SKM-1 (cell line): ENCODE measurements around the gene PARN.

Source experiments
- DNase-seq: peaks from one replicate; lab custom pipeline; 2025; ENCODE audit not compliant: unreplicated experiment; lab: John Stamatoyannopoulos, UW

Gene PARN

GRCh38 chr16:14531101-14531500 is 99.0 kb downstream of the PARN start:
- DNase-seq, result no peak

- DNase-seq, result no peak
Observed at GRCh38 chr16:14530046-14530445, 100.0 kb downstream of the PARN start.

GRCh38 chr16:14529010-14529669 is 100.9 kb downstream of the PARN start:
- DNase-seq, result peak; percentile 15

DNA sequence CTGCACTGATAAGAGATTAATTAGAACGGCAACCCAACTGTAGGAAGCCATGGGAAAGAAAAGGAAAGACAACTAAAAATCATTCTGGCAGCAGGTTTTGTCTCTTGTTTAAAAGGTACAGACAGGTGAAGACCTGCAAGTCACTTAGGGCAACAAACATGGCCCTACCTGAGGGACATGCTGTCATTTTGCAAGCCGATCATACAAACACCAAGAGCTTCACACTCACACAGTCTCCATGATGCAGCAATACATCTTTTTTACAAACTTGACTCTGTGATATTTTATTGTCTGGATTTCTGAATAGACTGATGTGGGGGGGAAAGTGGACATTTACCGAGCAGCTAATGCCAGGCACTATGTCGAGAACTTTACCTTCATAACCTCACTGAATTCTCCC is 101.8 kb downstream of the PARN start:
- DNase-seq, result no peak

DNA sequence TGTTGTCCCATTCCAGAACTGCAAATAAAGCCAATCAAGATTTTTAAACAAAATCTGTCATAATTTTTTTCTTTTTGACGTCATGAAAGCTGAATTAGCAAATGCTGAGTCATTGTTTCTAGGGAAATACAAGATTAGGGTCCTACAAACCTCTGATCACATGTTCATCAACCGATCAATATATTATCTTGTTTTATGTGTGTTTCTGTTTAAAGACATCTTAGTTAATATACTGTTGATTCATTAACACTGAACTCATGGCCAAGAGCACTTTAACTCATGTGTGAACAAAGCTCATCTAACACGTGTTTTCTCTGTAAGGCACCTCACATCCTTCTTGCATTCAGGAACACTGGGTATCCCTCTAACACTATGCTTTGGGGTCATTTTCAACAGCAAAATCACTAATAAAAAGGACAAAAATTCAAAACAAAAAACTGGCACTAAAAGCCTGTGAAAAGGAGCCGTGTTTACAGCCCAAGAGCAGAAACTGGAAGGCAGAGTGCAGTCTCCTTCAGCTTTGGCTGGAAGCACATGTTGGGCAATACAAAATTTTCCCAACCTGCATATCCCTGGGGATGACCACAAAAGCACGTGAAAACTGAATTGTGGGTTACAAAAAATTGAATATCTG is 102.5 kb downstream of the PARN start:
- DNase-seq, result no peak

DNA sequence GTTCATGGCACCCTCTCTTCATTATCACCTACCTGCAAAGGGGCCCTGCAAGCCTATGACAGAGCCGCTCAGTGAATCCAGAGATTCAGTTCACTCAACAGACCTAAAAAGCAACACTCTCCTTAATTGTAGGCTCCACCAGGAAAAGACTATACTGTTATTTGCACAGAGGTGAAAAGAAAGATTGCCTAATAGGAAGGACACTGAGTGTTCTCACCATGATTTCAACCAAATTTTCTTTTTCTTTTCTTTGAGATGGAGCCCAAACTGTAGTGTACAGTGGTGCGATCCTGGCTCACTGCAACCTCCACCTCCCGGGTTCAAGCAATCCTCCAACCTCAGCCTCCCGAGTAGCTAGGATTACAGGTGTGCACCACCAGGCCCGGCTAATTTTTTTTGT is 104.5 kb downstream of the PARN start:
- DNase-seq, result no peak

- no peak for DNase-seq
Observed at GRCh38 chr16:14524979-14525378, 105.1 kb downstream of the PARN start.

DNA sequence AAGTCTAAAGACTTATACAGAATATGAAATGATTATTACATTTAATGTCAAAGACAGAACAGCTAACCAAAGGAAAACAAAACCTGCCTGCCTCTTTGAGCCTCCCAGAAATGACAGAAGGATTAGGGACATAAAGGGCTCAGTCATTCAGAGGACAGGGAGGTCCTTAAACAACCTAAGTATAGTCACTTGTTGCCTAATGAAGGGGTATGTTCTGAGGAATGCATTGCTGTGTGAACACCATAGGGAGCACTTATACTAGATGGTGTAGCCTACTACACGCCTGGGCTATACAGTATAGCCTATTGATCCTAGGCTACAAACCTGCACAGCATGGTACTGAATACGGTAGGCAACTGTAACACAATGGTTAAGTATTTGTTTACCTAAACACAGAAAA is 106.4 kb downstream of the PARN start:
- no peak for DNase-seq

GRCh38 chr16:14522671-14523070 is 107.4 kb downstream of the PARN start:
- no peak for DNase-seq

DNA sequence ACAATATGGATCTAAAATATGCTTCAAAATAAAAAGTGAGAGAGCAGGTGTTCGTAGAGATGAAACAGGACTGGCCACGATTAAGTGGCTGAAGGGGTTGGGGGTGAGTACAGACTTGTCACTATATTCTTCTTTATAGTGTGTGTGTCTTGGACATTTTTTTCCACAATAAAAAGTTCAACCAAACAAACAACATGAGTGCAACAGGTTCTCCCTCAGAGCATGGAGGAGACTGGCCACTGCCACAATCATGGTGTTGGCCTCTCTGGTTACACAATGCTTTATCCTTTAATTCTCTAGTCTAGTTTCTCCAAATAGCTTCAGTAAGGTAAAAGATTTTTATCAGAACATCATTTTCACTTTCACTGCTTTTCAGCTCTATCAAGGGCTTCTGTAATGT is 109.3 kb downstream of the PARN start:
- DNase-seq, result no peak

DNA sequence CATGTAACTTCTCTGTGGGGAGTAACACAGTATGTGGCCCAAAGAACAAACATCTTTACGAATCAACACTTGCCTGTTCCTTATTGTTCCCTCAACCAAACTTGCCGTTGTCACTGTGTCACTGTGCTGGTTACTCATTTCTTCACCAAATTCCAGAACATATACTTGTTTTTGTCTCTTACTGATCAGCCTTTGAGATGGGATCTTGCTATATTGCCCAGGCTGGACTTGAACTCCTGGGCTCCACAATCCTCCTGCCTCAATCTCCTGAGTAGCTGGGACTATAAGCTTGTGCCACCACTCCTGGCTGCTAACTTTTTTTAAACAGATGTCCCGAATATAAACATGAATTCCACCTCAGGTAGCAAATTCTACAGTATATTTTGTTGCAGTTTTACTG is 115.1 kb downstream of the PARN start:
- no peak for DNase-seq

GRCh38 chr16:14513389-14514107 is 116.5 kb downstream of the PARN start:
- DNase-seq, result no peak

DNA sequence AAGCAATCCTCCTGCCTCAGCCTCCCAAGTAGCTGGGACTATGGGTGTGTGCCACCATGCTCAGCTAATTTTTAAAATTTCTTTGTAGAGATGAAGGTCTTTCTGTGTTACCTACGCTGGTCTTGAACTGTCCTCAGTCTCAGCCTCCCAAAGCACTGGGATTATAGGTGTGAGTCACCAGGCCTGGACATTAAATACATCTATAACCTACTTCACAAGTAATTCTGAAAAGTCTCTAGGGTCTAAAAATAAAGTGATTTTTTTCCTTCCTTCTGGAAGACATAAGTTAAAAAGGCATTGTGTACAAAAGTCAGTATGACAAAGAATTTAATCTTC is 118.3 kb downstream of the PARN start:
- DNase-seq, result no peak

DNA sequence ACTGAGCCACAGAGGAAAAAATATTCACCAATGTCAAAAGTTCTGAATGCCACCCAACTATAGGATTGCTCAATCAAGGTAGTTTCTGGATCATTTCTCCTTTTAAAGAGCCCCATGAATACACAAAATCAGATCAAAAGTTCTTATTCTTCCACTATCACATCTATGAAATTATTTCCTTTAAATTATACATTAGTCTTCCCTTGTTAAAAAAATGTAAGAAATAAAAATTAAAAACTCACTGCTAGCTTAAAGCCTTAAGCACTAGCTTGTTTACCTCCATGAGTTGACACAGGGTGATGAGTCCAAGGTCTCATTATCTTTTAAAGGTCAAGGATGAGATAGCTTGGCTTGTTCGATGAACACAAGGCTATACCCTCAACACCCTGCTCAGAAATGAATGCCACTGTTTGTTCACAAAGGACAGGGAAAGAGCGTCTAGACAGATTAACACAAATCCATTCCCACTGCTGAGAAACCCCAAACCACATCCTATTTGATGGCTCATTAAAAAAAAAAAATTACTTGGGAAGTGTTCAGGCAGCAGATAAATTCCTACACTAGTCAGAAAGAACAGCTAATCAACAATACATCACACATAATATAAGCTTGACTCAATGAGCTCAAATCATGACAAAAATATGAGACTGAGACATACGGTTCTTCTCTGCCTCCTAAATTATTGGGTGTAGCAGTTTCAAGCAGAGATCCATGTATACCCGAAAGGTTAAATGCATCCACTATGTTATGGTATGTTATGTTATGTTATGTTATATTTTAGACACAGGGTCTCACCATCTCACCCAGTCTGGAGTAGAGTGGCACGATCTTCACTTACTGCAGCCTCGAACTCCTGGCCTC is 118.9 kb downstream of the PARN start:
- no peak for DNase-seq

DNA sequence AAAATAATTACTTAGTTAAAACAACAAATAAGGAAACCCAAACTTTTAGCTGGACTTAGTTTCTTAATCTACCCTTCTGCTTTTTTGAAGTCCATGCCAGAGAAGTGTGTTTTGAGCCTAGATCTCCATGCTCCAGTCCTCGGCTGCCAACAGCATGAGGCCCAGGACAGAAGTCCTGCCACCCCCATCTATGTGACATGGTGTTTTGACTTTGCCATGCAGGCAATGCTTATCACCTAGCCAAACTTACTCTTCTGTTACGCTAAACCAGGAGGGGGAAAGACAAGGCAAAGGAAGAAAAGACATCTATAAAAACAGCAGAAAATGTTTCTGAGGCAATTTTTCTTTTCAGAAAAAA is 119.5 kb downstream of the PARN start:
- DNase-seq, result no peak

GRCh38 chr16:14509675-14510132 is 120.4 kb downstream of the PARN start:
- no peak for DNase-seq

DNA sequence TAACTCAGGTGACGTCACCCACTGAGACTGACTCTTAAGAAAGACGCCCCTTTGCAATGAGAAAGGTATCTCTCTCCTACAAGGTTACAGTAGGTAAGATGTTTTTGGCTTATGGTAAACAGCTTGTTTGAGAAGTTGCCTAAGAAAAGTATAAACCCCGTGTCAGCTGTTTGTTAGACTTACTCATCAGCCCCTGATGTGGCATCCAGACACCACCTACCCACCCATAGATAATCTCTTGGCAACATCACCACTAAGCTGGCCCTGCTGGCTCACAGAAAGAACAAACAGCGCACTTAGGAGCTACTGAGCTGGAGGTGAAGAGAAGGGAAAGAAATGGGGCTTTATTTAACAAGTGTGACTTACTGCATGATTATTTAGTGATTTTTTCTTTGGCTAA is 121.0 kb downstream of the PARN start:
- DNase-seq, result no peak

DNA sequence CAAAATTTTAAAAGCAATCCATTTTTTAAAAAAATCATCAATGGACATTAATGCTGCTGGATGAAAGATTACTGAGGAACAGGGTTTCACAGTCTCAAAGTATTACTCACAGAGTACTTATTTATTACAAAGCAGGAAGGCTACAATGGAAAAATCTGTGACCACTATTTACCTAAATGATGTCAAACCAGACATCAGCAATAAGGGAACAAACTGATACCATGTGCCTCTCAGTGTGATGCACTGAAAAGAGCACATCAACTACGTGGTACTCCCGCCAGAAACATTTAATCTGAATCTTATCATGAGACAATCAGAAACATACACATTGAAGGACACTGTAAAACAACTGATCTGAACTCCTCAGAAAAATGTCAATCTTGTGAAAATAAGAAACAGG is 124.2 kb downstream of the PARN start:
- no peak for DNase-seq

DNA sequence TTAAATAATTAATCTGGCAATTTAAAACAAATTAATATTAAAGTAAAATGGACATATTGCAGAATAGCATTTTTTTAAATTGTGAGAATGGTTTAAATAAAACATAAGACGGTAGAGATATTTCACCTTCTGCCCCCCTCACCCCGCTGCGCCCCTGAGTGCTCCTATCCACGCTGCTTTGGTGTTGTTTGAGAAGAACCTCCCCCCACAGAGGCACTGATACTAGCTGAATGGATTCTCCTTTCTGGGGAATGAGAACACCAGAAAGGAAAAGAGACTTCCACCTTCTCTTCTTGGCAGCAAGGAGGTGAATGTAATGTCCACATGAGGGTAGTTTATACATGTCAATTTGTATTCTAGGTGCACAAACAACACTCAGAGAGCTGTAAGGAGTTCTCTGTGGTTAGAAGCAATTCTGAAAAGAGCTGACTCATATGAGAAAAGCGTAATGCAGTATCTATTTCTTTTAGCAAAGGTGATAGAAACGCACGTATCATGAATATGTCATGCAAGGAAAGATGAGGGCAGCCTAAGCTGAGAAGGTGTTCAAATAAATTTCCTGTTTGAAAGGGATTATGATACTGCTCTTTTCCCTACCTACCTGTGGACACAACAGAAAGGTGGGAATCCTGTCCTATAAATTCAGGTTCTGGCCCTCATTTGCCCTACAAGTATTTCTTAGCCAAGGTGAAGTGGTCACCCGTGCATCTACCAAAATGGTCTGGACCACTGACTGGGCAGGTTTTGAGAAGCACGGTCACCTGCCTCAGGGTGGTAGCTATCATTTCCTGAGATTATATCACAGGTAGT is 126.9 kb downstream of the PARN start:
- no peak for DNase-seq

DNA sequence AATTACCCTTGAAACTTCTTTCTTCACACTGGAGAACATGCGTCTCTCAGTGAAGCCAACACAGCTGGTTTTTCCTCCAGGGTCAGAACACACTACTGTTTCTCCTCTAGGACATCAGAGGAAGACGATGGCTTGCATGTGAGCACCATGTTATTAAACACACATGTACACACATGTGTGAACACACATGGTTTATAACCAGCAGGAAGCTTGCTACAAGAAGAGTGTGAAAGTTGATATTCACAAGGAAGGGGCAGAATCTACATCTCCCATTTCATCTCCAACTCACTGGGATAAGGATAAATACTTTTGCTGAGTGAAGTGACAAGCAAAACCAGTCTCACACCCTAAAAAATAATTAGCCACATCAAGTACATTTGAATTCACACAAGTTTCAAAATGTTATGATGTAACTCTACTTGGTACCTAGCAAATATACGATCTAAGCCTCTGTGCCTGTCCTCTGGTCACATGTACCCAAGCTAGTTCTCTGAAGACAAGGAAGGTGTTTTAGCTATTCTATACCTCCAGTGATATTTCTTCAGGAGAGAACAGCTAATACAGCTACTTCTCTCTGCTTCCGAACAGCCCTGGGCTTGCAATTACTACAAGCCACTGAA is 127.7 kb downstream of the PARN start:
- no peak for DNase-seq
